GM18873 (cell line): Measurements from ENCODE around the gene NLGN2.

Experiments used
- ATAC-seq: cut with Tn5 transposase; IDR thresholded peaks from one replicate; pipeline ENCODE4 v1.9.1; 2021; ENCODE audit warnings: mild to moderate bottlenecking, moderate library complexity, moderate number of reproducible peaks; ENCODE audit not compliant: unreplicated experiment, low FRiP score

The NLGN2 gene

GRCh38 chr17:7460850-7461660 lies 53.4 kb downstream of the NLGN2 start:
- no peak for ATAC-seq

- ATAC-seq, result no peak
Measured at GRCh38 chr17:7462474-7463371, 55.1 kb downstream of the NLGN2 start.

GRCh38 chr17:7463372-7463846 lies 55.8 kb downstream of the NLGN2 start:
- no peak for ATAC-seq

- no peak for ATAC-seq
Measured at GRCh38 chr17:7464081-7464480, 56.4 kb downstream of the NLGN2 start.

GRCh38 chr17:7465597-7466275 lies 58.1 kb downstream of the NLGN2 start:
- ATAC-seq, result no peak

GRCh38 chr17:7466318-7466638 lies 58.6 kb downstream of the NLGN2 start:
- no peak for ATAC-seq

- no peak for ATAC-seq
Measured at GRCh38 chr17:7466639-7467341, 59.1 kb downstream of the NLGN2 start.

GRCh38 chr17:7467498-7467897 lies 59.9 kb downstream of the NLGN2 start:
- ATAC-seq, result no peak

- no peak for ATAC-seq
Measured at GRCh38 chr17:7468290-7468689, 60.6 kb downstream of the NLGN2 start.

GRCh38 chr17:7468804-7469389 lies 61.3 kb downstream of the NLGN2 start:
- no peak for ATAC-seq
